Heart left ventricle (tissue), 16 donors: ENCODE measurements around the gene TBX5. TPM values are rescaled to one million over a fixed set of nuclear protein-coding genes. Genes with fewer than 3 reads are reported as not detected.

Experiments used
- ATAC-seq, 4 donors: fragments of 200-7000 bp; cut with Tn5 transposase; one replicate each; pipeline ENCODE4 v1.9.1; 2020 to 2022; ENCODE audit warnings: moderate library complexity in 4 of 4, mild to moderate bottlenecking in 3 of 4, moderate number of reproducible peaks in 1 of 4
- DNase-seq, 5 donors: peaks; one replicate each; pipeline ENCODE4 v3.0.0-alpha.2; 2020
- H3K27ac ChIP-seq, 12 donors: fragments of 200-600 bp; sonication (generic) in 4 of 12; one replicate each; pipeline versions ENCODE4 v1.5.0 to v1.8.0; 2016 to 2022; ENCODE audit warnings: mild to moderate bottlenecking in 2 of 12
- H3K27me3 ChIP-seq, 9 donors: fragments of 200-600 bp; sonication (generic) in 2 of 9; one replicate each; pipeline versions ENCODE4 v1.5.1 to v1.8.0; 2016 to 2022; ENCODE audit warnings: mild to moderate bottlenecking in 3 of 9
- H3K36me3 ChIP-seq, 9 donors: fragments of 200-600 bp; sonication (generic) in 2 of 9; one replicate each; pipeline versions ENCODE4 v1.5.0 to v1.8.0; 2018 to 2022; ENCODE audit warnings: mild to moderate bottlenecking in 2 of 9
- H3K4me1 ChIP-seq, 12 donors: fragments of 200-600 bp; sonication (generic) in 4 of 12; one replicate each; pipeline versions ENCODE4 v1.5.0 to v1.8.0; 2016 to 2022; ENCODE audit warnings: mild to moderate bottlenecking in 3 of 12
- H3K4me3 ChIP-seq, 12 donors: fragments of 200-600 bp; sonication (generic) in 4 of 12; one replicate each; pipeline versions ENCODE4 v1.5.0 to v1.8.0; 2017 to 2022; ENCODE audit warnings: mild to moderate bottlenecking in 9 of 12, moderate library complexity in 4 of 12
- H3K9me3 ChIP-seq, 12 donors: fragments of 200-600 bp; sonication (generic) in 4 of 12; one replicate each; pipeline versions ENCODE4 v1.5.0 to v1.8.0; 2016 to 2022; ENCODE audit warnings: mild to moderate bottlenecking in 1 of 12
- CTCF ChIP-seq, 12 donors: fragments of 200-600 bp; sonication (generic) in 4 of 12; IDR thresholded peaks; one replicate each; pipeline versions ENCODE4 v1.5.0 to v1.8.0; 2018 to 2022; ENCODE audit warnings: antibody characterized with exemption in 12 of 12, mild to moderate bottlenecking in 5 of 12
- POLR2A ChIP-seq, 2 donors: fragments of 450-650 bp; IDR thresholded peaks; one replicate each; pipeline ENCODE4 v1.6.1; 2017; ENCODE audit warnings: antibody characterized with exemption in 2 of 2, mild to moderate bottlenecking in 2 of 2, moderate library complexity in 2 of 2
- WGBS, 4 donors: extraction: QIAGEN DNeasy Blood & Tissue Kit in 2 of 4; methylation state at CpG; one replicate each; pipeline versions ENCODE4 v1.1.5 to v1.1.7; 2013 to 2018; 5-methylcytosine and 5-hydroxymethylcytosine counted together
- intact Hi-C, 10 donors: fragments of 100-400 bp; cut with DNase I; formaldehyde crosslinking; loops; one replicate each; pipeline versions ENCODE4 v1.11.1 to v1.14.2; 2022
- polyA plus RNA-seq, 2 donors: library from polyadenylated mRNA; stranded (reverse); fragments of 200-250 nt; gene quantifications; one replicate each; pipeline ENCODE4 v1.2.3, GENCODE V29; 2013
- total RNA-seq, 9 donors: library from RNA; depleted of rRNA in 2 of 9; stranded (reverse); fragments of >200 nt in 2 of 9; fragmentation: NEBNext Ultra II Directional in 3 of 9; extraction: Animal tissue kit (Norgen Biotek cat#: 25700) in 3 of 9; gene quantifications; one replicate each; pipeline versions ENCODE4 v1.1.0 to v1.2.4, GENCODE V29; 2016 to 2023
- donor health status: ischemic (EF 13 %, LVEDD 7.1; RV severe dilation, severe dysfunction).
- donor health status: healthy with polysubstance abuse.
- donor health status: DM: no; HTN: yes; CAD: no.
- donor health status: DM: no; HTN: no; CAD: no.
- donor health status: ischemic (EF 25% LVEDD 6.9; RV normal size, moderate dysfunction).
- donor health status: ischemic (EF 25% LVEDD 5.7; RV mildly dilated, moderate dysfunction).
- donor health status: healthy.
- donor health status: DM: yes; HTN: yes; CAD: no.
- donor health status: ischemic (EF 35%, LVEDD 5.7; RV mildly dilated, moderate dysfunction).
- donor health status: nonischemic (EF 11% LVEDD 7.7; RV severe dilation, severe dysfunction).
- donor health status: DM: yes; HTN: yes; CAD: no.
- donor health status: PGD.
- donor health status: ischemic (EF 29% LVEDD 5.4; RV normal size, mild dysfunction).
- donor health status: nonischemic (EF 23%, LVEDD 6.1; RV moderate dilation, normal function).

Gene TBX5
- total and polyA plus RNA-seq, 11 donors, result 8.1 to 74.5 (median 42.5) TPM

- no peak overlapping the region for H3K4me3 ChIP-seq
- H3K9me3 ChIP-seq, result peaks cover 0 to 8% (median 0%) of the 10 kb centered on the region in 12 donors
- DNase-seq (no peak), ATAC-seq (no peak)
- no peak for TF ChIP-seq POLR2A (IDR thresholded peaks at IDR 0.05)
- TF ChIP-seq CTCF (IDR thresholded peaks at IDR 0.05), result no peak
- intact Hi-C loops, result no loop called here
- WGBS, 4 donors, result 51 to 75% (median 59%) methylated on average over 1 of the region's 1 CpG
- no peak overlapping the region for H3K27ac ChIP-seq
- H3K27me3 ChIP-seq, result peaks cover 0 to 20% (median 0%) of the 10 kb centered on the region in 9 donors
- H3K4me1 ChIP-seq, result no peaks in the 10 kb centered on the region
- no peaks in the 10 kb centered on the region for H3K36me3 ChIP-seq
Observed at GRCh38 chr12:114431902-114432301, 26.0 kb upstream of the TBX5 start.

- Histone ChIP-seq H3K36me3 (no peaks in the 10 kb centered on the region), H3K4me3 (no peak overlapping the region), H3K4me1 (no peaks in the 10 kb centered on the region), H3K27ac (no peak overlapping the region), H3K27me3 (peaks cover 0 to 14% (median 0%) of the 10 kb centered on the region in 9 donors), H3K9me3 (no peaks in the 10 kb centered on the region)
- no peak for TF ChIP-seq CTCF (IDR thresholded peaks at IDR 0.05)
- DNase-seq (no peak), ATAC-seq (no peak)
- intact Hi-C loops, result no loop called here
- WGBS, 4 donors, result 67 to 73% (median 71%) methylated on average over 4 of the region's 4 CpGs
Observed at GRCh38 chr12:114430306-114430705, 24.4 kb upstream of the TBX5 start.

GRCh38 chr12:114425031-114425626 lies 19.2 kb upstream of the TBX5 start:
- no peak overlapping the region for H3K27ac ChIP-seq
- TF ChIP-seq POLR2A (IDR thresholded peaks at IDR 0.05) (no peak), CTCF (IDR thresholded peaks at IDR 0.05) (no peak)
- WGBS, 4 donors, result 48 to 81% (median 57%) methylated on average over 3 of the region's 3 CpGs
- H3K9me3 ChIP-seq, result no peaks in the 10 kb centered on the region
- no peak for ATAC-seq
- intact Hi-C loops, result no loop called here
- no peak overlapping the region for H3K4me3 ChIP-seq
- no peaks in the 10 kb centered on the region for H3K4me1 ChIP-seq
- peaks cover 0 to 6% (median 0%) of the 10 kb centered on the region in 9 donors for H3K27me3 ChIP-seq
- H3K36me3 ChIP-seq, result no peaks in the 10 kb centered on the region
- DNase-seq, result no peak

- Histone ChIP-seq H3K4me3 (no peak overlapping the region), H3K4me1 (peaks cover 0 to 7% (median 0%) of the 10 kb centered on the region in 12 donors), H3K9me3 (no peaks in the 10 kb centered on the region), H3K27me3 (peaks cover 0 to 9% (median 0%) of the 10 kb centered on the region in 9 donors), H3K27ac (no peak overlapping the region), H3K36me3 (no peaks in the 10 kb centered on the region)
- TF ChIP-seq POLR2A (IDR thresholded peaks at IDR 0.05) (no peak), CTCF (IDR thresholded peaks at IDR 0.05) (no peak)
- DNase-seq (no peak), ATAC-seq (no peak)
- intact Hi-C loops, result no loop called here
- 71 to 87% (median 78%) methylated on average over 4 of the region's 4 CpGs for WGBS, 4 donors
Observed at GRCh38 chr12:114420944-114421335, 15.0 kb upstream of the TBX5 start.
